Measurements from ENCODE around the gene GANC. TPM values are rescaled to one million over a fixed set of nuclear protein-coding genes. Genes with fewer than 3 reads are reported as not detected.

The GANC gene
- total and polyA plus RNA-seq, 2 donors from 2014 or later, result 11.3 to 40.4 TPM

- TF ChIP-seq CTCF (IDR thresholded peaks at IDR 0.05; ENCODE audit: borderline replicate concordance, extremely low read depth, insufficient read depth), result no peak
- Histone ChIP-seq H3K4me3 (ENCODE audit: low read length in 3 of 3) (no peak overlapping the region), H3K27me3 (ENCODE audit: control insufficient read depth, insufficient read depth, low read length) (no peaks in the 10 kb centered on the region), H3K36me3 (ENCODE audit: control insufficient read depth in 2 of 3, insufficient read depth in 3 of 3, low read length in 3 of 3) (peaks cover 3 to 40% (median 13%) of the 10 kb centered on the region in 3 donors), H3K9ac (ENCODE audit: low read length in 3 of 3) (no peak overlapping the region), H3K27ac (ENCODE audit: low read depth in 2 of 2, low read length in 2 of 2) (no peak overlapping the region), H3K4me1 (ENCODE audit: control insufficient read depth in 2 of 3, insufficient read depth in 2 of 3, low read depth in 1 of 3, low read length in 3 of 3) (no peaks in the 10 kb centered on the region), H3K9me3 (ENCODE audit: control insufficient read depth in 2 of 3, insufficient read depth in 1 of 3, low read length in 3 of 3) (no peaks in the 10 kb centered on the region)
- FAIRE-seq (no peak), DNase-seq (no peak)
- intact Hi-C loops (cut with DNase I), result no loop called here
These were observed 33.3 kb upstream of the GANC start for GRCh38 chr15:42239528-42240182.

GRCh38 chr15:42240823-42241222, 32.2 kb upstream of the GANC start:
- Histone ChIP-seq H3K27ac (ENCODE audit: low read depth in 2 of 2, low read length in 2 of 2) (no peak overlapping the region), H3K36me3 (ENCODE audit: control insufficient read depth in 2 of 3, insufficient read depth in 3 of 3, low read length in 3 of 3) (peaks cover 3 to 40% (median 8%) of the 10 kb centered on the region in 3 donors), H3K4me3 (ENCODE audit: low read length in 3 of 3) (no peak overlapping the region), H3K4me1 (ENCODE audit: control insufficient read depth in 2 of 3, insufficient read depth in 2 of 3, low read depth in 1 of 3, low read length in 3 of 3) (no peaks in the 10 kb centered on the region), H3K9ac (ENCODE audit: low read length in 3 of 3) (no peak overlapping the region), H3K9me3 (ENCODE audit: control insufficient read depth in 2 of 3, insufficient read depth in 1 of 3, low read length in 3 of 3) (no peaks in the 10 kb centered on the region), H3K27me3 (ENCODE audit: control insufficient read depth, insufficient read depth, low read length) (no peaks in the 10 kb centered on the region)
- no peak for DNase-seq
- FAIRE-seq, result no peak
- no peak for TF ChIP-seq CTCF (IDR thresholded peaks at IDR 0.05; ENCODE audit: borderline replicate concordance, extremely low read depth, insufficient read depth)
- intact Hi-C loops (cut with DNase I), result no loop called here

GRCh38 chr15:42253300-42253699, 19.7 kb upstream of the GANC start:
- Histone ChIP-seq H3K9me3 (ENCODE audit: control insufficient read depth in 2 of 3, insufficient read depth in 1 of 3, low read length in 3 of 3) (no peaks in the 10 kb centered on the region), H3K4me1 (ENCODE audit: control insufficient read depth in 2 of 3, insufficient read depth in 2 of 3, low read depth in 1 of 3, low read length in 3 of 3) (no peaks in the 10 kb centered on the region), H3K4me3 (ENCODE audit: low read length in 3 of 3) (no peak overlapping the region), H3K9ac (ENCODE audit: low read length in 3 of 3) (no peak overlapping the region), H3K36me3 (ENCODE audit: control insufficient read depth in 2 of 3, insufficient read depth in 3 of 3, low read length in 3 of 3) (peaks cover 3 to 10% (median 7%) of the 10 kb centered on the region in 3 donors), H3K27me3 (ENCODE audit: control insufficient read depth, insufficient read depth, low read length) (no peaks in the 10 kb centered on the region), H3K27ac (ENCODE audit: low read depth in 2 of 2, low read length in 2 of 2) (no peak overlapping the region)
- no peak for TF ChIP-seq CTCF (IDR thresholded peaks at IDR 0.05; ENCODE audit: borderline replicate concordance, extremely low read depth, insufficient read depth)
- no peak for DNase-seq
- intact Hi-C loops (cut with DNase I), result no loop called here
- FAIRE-seq, result no peak

- Histone ChIP-seq H3K27me3 (ENCODE audit: control insufficient read depth, insufficient read depth, low read length) (no peaks in the 10 kb centered on the region), H3K27ac (ENCODE audit: low read depth in 2 of 2, low read length in 2 of 2) (no peak overlapping the region), H3K4me3 (ENCODE audit: low read length in 3 of 3) (no peak overlapping the region), H3K9me3 (ENCODE audit: control insufficient read depth in 2 of 3, insufficient read depth in 1 of 3, low read length in 3 of 3) (no peaks in the 10 kb centered on the region), H3K36me3 (ENCODE audit: control insufficient read depth in 2 of 3, insufficient read depth in 3 of 3, low read length in 3 of 3) (peaks cover 15 to 45% (median 21%) of the 10 kb centered on the region in 3 donors), H3K4me1 (ENCODE audit: control insufficient read depth in 2 of 3, insufficient read depth in 2 of 3, low read depth in 1 of 3, low read length in 3 of 3) (no peaks in the 10 kb centered on the region), H3K9ac (ENCODE audit: low read length in 3 of 3) (no peak overlapping the region)
- TF ChIP-seq CTCF (IDR thresholded peaks at IDR 0.05; ENCODE audit: borderline replicate concordance, extremely low read depth, insufficient read depth), result no peak
- intact Hi-C loops (cut with DNase I), result no loop called here
- DNase-seq, result no peak
- FAIRE-seq, result no peak
These were observed 8.2 kb upstream of the GANC start for GRCh38 chr15:42264795-42265194.

Data from kidney (tissue), 14 donors.